H1 (cell line): ENCODE measurements around the gene KRTAP10-2. TPM values are rescaled to one million over a fixed set of nuclear protein-coding genes. Genes with fewer than 3 reads are reported as not detected.

ENCODE experiments used
- CTCF ChIA-PET: fragments of 300-600 bp; sonication (Branson Sonifier 250); formaldehyde crosslinking; loops from one replicate; lab custom pipeline; 2021; ENCODE audit not compliant: partially characterized antibody; lab: Charles Lee
- POLR2A ChIA-PET: fragments of 300-600 bp; sonication (Branson Sonifier 250); formaldehyde crosslinking; loops from one replicate; lab custom pipeline; 2021; ENCODE audit warnings: inconsistent platforms; ENCODE audit not compliant: partially characterized antibody; lab: Charles Lee
- DNase-seq, 2 experiments: peaks; one replicate each; pipeline versions ENCODE4 v3.0.0 to v3.0.0-alpha.2; 2010 to 2022; ENCODE audit warnings: low spot score in 2 of 2, low read depth in 1 of 2, mixed read lengths in 1 of 2
- FAIRE-seq: peaks from 2 replicates; lab custom pipeline; 2011; peaks lifted over from hg19 to GRCh38; lab: Jason Lieb, UNC
- H2AFZ ChIP-seq: 2 replicates; pipeline ENCODE4 v1.8.1; 2012; ENCODE audit warnings: low read length, inconsistent platforms
- H2AK5ac ChIP-seq: 2 replicates; pipeline ENCODE4 v1.6.1; 2013; ENCODE audit warnings: low read depth, low read length
- H2BK120ac ChIP-seq: replicated peaks from 2 replicates; pipeline ENCODE3; 2013; ENCODE audit warnings: low read depth, low read length, inconsistent platforms
- H2BK12ac ChIP-seq: 2 replicates; pipeline ENCODE4 v1.6.1; 2013; ENCODE audit warnings: low read depth, low read length
- H2BK15ac ChIP-seq: 2 replicates; pipeline ENCODE4 v1.6.1; 2013; ENCODE audit warnings: low read length
- H2BK20ac ChIP-seq: 2 replicates; pipeline ENCODE4 v1.6.1; 2013; ENCODE audit warnings: low read length
- H2BK5ac ChIP-seq: 2 replicates; pipeline ENCODE4 v1.6.1; 2013; ENCODE audit warnings: low read depth, low read length
- H3K14ac ChIP-seq: 2 replicates; pipeline ENCODE4 v1.6.1; 2013; ENCODE audit warnings: inconsistent platforms; ENCODE audit not compliant: insufficient read length
- H3K18ac ChIP-seq: 2 replicates; pipeline ENCODE4 v1.6.1; 2013; ENCODE audit warnings: low read length; ENCODE audit errors: extremely low read depth
- H3K23ac ChIP-seq: 2 replicates; pipeline ENCODE4 v1.6.1; 2013; ENCODE audit warnings: inconsistent platforms; ENCODE audit not compliant: insufficient read length
- H3K23me2 ChIP-seq: 2 replicates; pipeline ENCODE4 v1.6.1; 2013; ENCODE audit warnings: low read depth, low read length
- H3K27ac ChIP-seq: 2 replicates; pipeline ENCODE4 v1.6.1; 2011; ENCODE audit warnings: low read depth, low read length, inconsistent platforms
- H3K27me3 ChIP-seq, 4 experiments: replicated peaks in 1 of 4; 1 replicate in 1 of 4; 2 replicates in 3 of 4; pipeline versions ENCODE4 v1.6.1 to v1.8.1; 2011 to 2013; ENCODE audit warnings: low read length in 3 of 4, mild to moderate bottlenecking in 3 of 4, inconsistent platforms in 2 of 4, mixed read lengths in 2 of 4, moderate library complexity in 1 of 4; ENCODE audit not compliant: control insufficient read depth in 3 of 4, insufficient read depth in 3 of 4; ENCODE audit errors: extremely low read depth in 1 of 4
- H3K36me3 ChIP-seq, 4 experiments: 2 replicates each; pipeline versions ENCODE4 v1.6.1 to v1.8.1; 2011 to 2013; ENCODE audit warnings: mild to moderate bottlenecking in 4 of 4, low read length in 3 of 4, moderate library complexity in 2 of 4, control low read depth in 1 of 4, inconsistent platforms in 1 of 4; ENCODE audit not compliant: insufficient read depth in 4 of 4, control insufficient read depth in 2 of 4
- H3K4ac ChIP-seq: replicated peaks from 2 replicates; pipeline ENCODE3; 2013; ENCODE audit warnings: low read length, low read depth, mixed read lengths, inconsistent platforms; ENCODE audit not compliant: insufficient read length
- H3K4me1 ChIP-seq, 4 experiments: replicated peaks in 1 of 4; 1 replicate in 1 of 4; 2 replicates in 3 of 4; pipeline versions ENCODE4 v1.6.1 to v1.8.1; 2011 to 2013; ENCODE audit warnings: low read length in 3 of 4, inconsistent platforms in 2 of 4, mixed read lengths in 1 of 4; ENCODE audit not compliant: insufficient read depth in 4 of 4, control insufficient read depth in 3 of 4
- H3K4me2 ChIP-seq, 2 experiments: 2 replicates each; pipeline versions ENCODE4 v1.6.1 to v1.8.1; 2011 to 2013; ENCODE audit warnings: low read depth in 2 of 2, low read length in 2 of 2, control low read depth in 1 of 2, inconsistent platforms in 1 of 2, mild to moderate bottlenecking in 1 of 2; ENCODE audit not compliant: insufficient read depth in 1 of 2
- H3K4me3 ChIP-seq, 4 experiments: fragments of 200-600, 300-600 bp in 1 of 4; sonication (generic), shearing (Covaris generic), sonication (Bioruptor Twin) in 1 of 4; 2 replicates each; pipeline versions ENCODE4 v1.5.1 to v1.8.1; 2011 to 2016; ENCODE audit warnings: low read length in 4 of 4, low read depth in 3 of 4, control low read depth in 2 of 4, inconsistent platforms in 2 of 4, mild to moderate bottlenecking in 2 of 4, mixed read lengths in 1 of 4, moderate library complexity in 1 of 4; ENCODE audit not compliant: insufficient read depth in 2 of 4; ENCODE audit errors: extremely low read depth in 1 of 4
- H3K56ac ChIP-seq: replicated peaks from 2 replicates; pipeline ENCODE3; 2013; ENCODE audit warnings: low read depth, mild to moderate bottlenecking, mixed read lengths, low read length, inconsistent platforms; ENCODE audit not compliant: insufficient read length
- H3K79me1 ChIP-seq: 2 replicates; pipeline ENCODE4 v1.6.1; 2013; ENCODE audit warnings: low read depth, low read length, control low read depth
- H3K79me2 ChIP-seq, 2 experiments: 2 replicates each; pipeline versions ENCODE4 v1.6.1 to v1.8.1; 2012 to 2013; ENCODE audit warnings: low read length in 2 of 2, mild to moderate bottlenecking in 2 of 2, inconsistent platforms in 1 of 2; ENCODE audit not compliant: insufficient read depth in 2 of 2, control insufficient read depth in 1 of 2
- H3K9ac ChIP-seq, 4 experiments: replicated peaks in 1 of 4; 1 replicate in 1 of 4; 2 replicates in 3 of 4; pipeline versions ENCODE4 v1.6.1 to v1.8.1; 2011 to 2013; ENCODE audit warnings: low read depth in 3 of 4, low read length in 3 of 4, control low read depth in 2 of 4, mild to moderate bottlenecking in 2 of 4, moderate library complexity in 2 of 4, inconsistent platforms in 1 of 4; ENCODE audit errors: extremely low read depth in 1 of 4
- H3K9me3 ChIP-seq, 2 experiments: 2 replicates each; pipeline versions ENCODE4 v1.6.1 to v1.8.1; 2012 to 2013; ENCODE audit warnings: mild to moderate bottlenecking in 2 of 2, moderate library complexity in 2 of 2, control low read depth in 1 of 2, inconsistent platforms in 1 of 2, low read depth in 1 of 2, low read length in 1 of 2, mixed read lengths in 1 of 2; ENCODE audit not compliant: insufficient read depth in 2 of 2
- H4K20me1 ChIP-seq, 2 experiments: replicated peaks in 1 of 2; 2 replicates each; pipeline versions ENCODE3 to v1.8.1; 2011 to 2013; ENCODE audit warnings: inconsistent platforms in 2 of 2, low read length in 2 of 2, mild to moderate bottlenecking in 1 of 2; ENCODE audit not compliant: insufficient read depth in 2 of 2, control insufficient read depth in 1 of 2
- H4K5ac ChIP-seq: 2 replicates; pipeline ENCODE4 v1.6.1; 2013; ENCODE audit warnings: low read length, low read depth, mixed read lengths, inconsistent platforms; ENCODE audit not compliant: insufficient read length
- H4K8ac ChIP-seq: 2 replicates; pipeline ENCODE4 v1.8.0; 2013; ENCODE audit warnings: mild to moderate bottlenecking, moderate library complexity, low read length, inconsistent platforms; ENCODE audit not compliant: insufficient read depth; ENCODE audit errors: extremely low read depth
- H4K91ac ChIP-seq: replicated peaks from 2 replicates; pipeline ENCODE3; 2013; ENCODE audit warnings: low read length, mixed read lengths, inconsistent platforms; ENCODE audit not compliant: insufficient read length
- BCL11A ChIP-seq, 2 experiments: IDR thresholded peaks; one replicate each; pipeline ENCODE4 v1.6.1; 2011; ENCODE audit warnings: low read depth in 2 of 2, low read length in 2 of 2, mild to moderate bottlenecking in 2 of 2
- CBX5 ChIP-seq: fragments of 300-800, 300-1000 bp; sonication (generic); IDR thresholded peaks from 2 replicates; pipeline ENCODE4 v1.7.1; 2016; ENCODE audit warnings: antibody characterized with exemption, low read length, low read depth
- CREB1 ChIP-seq: IDR thresholded peaks from 2 replicates; pipeline ENCODE4 v1.6.1; 2012; ENCODE audit warnings: inconsistent platforms
- EP300 ChIP-seq, 2 experiments: IDR thresholded peaks; 1 replicate in 1 of 2; 2 replicates in 1 of 2; pipeline ENCODE4 v1.6.1; 2011 to 2012; ENCODE audit warnings: low read depth in 2 of 2, low read length in 2 of 2, mild to moderate bottlenecking in 2 of 2, borderline replicate concordance in 1 of 2, inconsistent platforms in 1 of 2, moderate library complexity in 1 of 2
- FOSL1 ChIP-seq: IDR thresholded peaks from 2 replicates; pipeline ENCODE4 v1.6.1; 2011; ENCODE audit warnings: mild to moderate bottlenecking, low read depth, low read length, moderate library complexity; ENCODE audit not compliant: insufficient read depth
- GABPA ChIP-seq: IDR thresholded peaks from 2 replicates; pipeline ENCODE4 v1.6.1; 2011; ENCODE audit warnings: mild to moderate bottlenecking, low read length, moderate library complexity, borderline replicate concordance; ENCODE audit not compliant: insufficient read depth
- KDM4A ChIP-seq: IDR thresholded peaks from one replicate; pipeline ENCODE4 v1.7.1; 2012; ENCODE audit warnings: low read depth, mild to moderate bottlenecking, moderate library complexity, low read length, inconsistent platforms; ENCODE audit not compliant: severe bottlenecking
- MAFK ChIP-seq: IDR thresholded peaks from 2 replicates; pipeline ENCODE4 v1.6.1; 2012; ENCODE audit warnings: low read depth, mild to moderate bottlenecking, improper control_type of control experiment, low read length
- SIN3A ChIP-seq, 2 experiments: IDR thresholded peaks in 1 of 2; conservative IDR thresholded peaks in 1 of 2; 2 replicates each; pipeline ENCODE4 v1.6.1; 2011 to 2012; ENCODE audit warnings: low read length in 2 of 2, improper control_type of control experiment in 1 of 2, low read depth in 1 of 2, mild to moderate bottlenecking in 1 of 2
- WGBS, 2 experiments: shearing (Covaris generic) in 1 of 2; methylation state at CpG; one replicate each; pipeline versions ENCODE4 v1.1.6 to v1.1.7; 2013 to 2015; ENCODE audit warnings: low lambda C conversion rate in 2 of 2, mixed read lengths in 2 of 2, inconsistent platforms in 1 of 2, low coverage in 1 of 2, missing lambda C conversion rate in 1 of 2; ENCODE audit not compliant: insufficient replicate concordance in 2 of 2, insufficient coverage in 1 of 2, insufficient read length in 1 of 2; ENCODE audit errors: extremely low coverage in 1 of 2, missing lambda C conversion rate in 1 of 2; 5-methylcytosine and 5-hydroxymethylcytosine counted together
- polyA plus RNA-seq, 7 experiments: library from polyadenylated mRNA; depleted of rRNA in 3 of 7; stranded (reverse) in 5 of 7; unstranded in 2 of 7; fragments of >200 nt in 5 of 7; fragments of 200-250 nt in 2 of 7; gene quantifications; 1 replicate in 5 of 7; 2 replicates in 1 of 7; 4 replicates in 1 of 7; pipeline versions ENCODE4 v1.2.1 to v1.2.3, GENCODE V29; 2011 to 2013; ENCODE audit warnings: missing spikeins in 2 of 7, mixed read lengths in 2 of 7
- total RNA-seq: library from RNA; stranded (reverse); fragmentation: NEBNext Ultra II Directional; extraction: Animal tissue kit (Norgen Biotek cat#: 25700); gene quantifications from 2 replicates; pipeline ENCODE4 v1.2.1, GENCODE V29; 2021
- TF ChIP-seq, protein P1 (sequence below): IDR thresholded peaks from 2 replicates; pipeline ENCODE4 v1.6.1; 2012; ENCODE audit warnings: inconsistent platforms

Gene KRTAP10-2
- total and polyA plus RNA-seq, 2 of the 8 experiments (the other 6 are each of a cell fraction or from before 2014, with no cell fraction given): 0.11 TPM; not detected in 1

DNA sequence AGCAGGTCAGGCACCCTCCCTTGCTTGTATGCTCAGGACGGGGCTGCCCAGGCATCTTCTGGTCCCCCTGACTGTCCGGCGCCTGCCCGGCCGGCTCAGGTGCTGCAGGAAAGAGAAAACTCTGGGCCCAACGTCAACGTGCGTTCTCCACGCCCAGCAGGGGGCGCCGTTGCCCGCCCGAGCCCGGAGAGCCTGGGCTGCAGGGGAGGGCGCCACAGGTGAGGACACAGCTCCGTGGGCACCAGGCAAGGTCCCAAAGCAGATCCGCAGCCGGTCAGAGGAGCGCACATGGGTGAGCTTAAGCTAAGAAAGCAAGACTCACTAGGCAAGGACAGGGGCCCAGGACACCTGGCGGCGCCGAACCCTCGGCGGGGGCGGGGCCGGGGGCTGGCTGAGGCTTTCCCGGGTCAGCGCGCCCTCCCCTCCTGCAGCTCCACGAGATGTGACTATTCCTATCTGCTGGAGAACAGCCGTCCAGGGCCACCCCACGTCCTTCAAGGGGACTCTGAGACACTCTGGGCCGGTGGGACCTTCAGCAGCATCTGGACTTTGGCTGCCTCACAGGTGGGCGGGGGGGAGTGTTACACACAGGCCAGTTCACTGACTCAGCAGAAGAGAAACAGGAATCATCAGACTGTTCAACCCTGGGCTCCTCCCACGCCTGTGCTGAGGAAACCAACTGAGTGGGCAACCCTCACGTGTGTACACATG is 40.6 kb downstream of the KRTAP10-2 start:
- CTCF ChIA-PET: interaction anchor here (0.8 to 4.0 kb wide), 35 partner anchors 9 to 286 kb away, joined by 3 to 21 read pairs (median 5); partner anchors contain the start of gene TSPEAR
- POLR2A ChIA-PET: interaction anchor here (0.8 to 1.9 kb wide), 3 partner anchors 10 to 196 kb away, joined by 3 to 7 read pairs (median 5); no protein-coding TSS in a partner anchor
- peak; percentile 43 to 91 for DNase-seq
- peak; percentile 78 for TF ChIP-seq CREB1
- TF ChIP-seq BCL11A (IDR thresholded peaks at IDR 0.05; ENCODE audit: low read depth in 2 of 2, low read length in 2 of 2): no peak
- TF ChIP-seq GABPA: peak; percentile 69; the same call in 1 of the 2 replicates
- no peak for TF ChIP-seq EP300 (IDR thresholded peaks at IDR 0.05; ENCODE audit: borderline replicate concordance in 1 of 2, low read depth in 2 of 2, low read length in 2 of 2)
- TF ChIP-seq SIN3A (conservative IDR thresholded peaks at IDR 0.05 in 1 of 2, IDR thresholded peaks at IDR 0.05 in 1 of 2; ENCODE audit: low read depth in 1 of 2, low read length in 2 of 2): no peak
- TF ChIP-seq CBX5: no peak
- TF ChIP-seq, protein P1, sequence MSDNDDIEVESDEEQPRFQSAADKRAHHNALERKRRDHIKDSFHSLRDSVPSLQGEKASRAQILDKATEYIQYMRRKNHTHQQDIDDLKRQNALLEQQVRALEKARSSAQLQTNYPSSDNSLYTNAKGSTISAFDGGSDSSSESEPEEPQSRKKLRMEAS: peak; percentile 66
- TF ChIP-seq KDM4A: peak; percentile 28
- no peak for TF ChIP-seq FOSL1
- TF ChIP-seq MAFK: no peak

More for the DNA sequence above, 40.6 kb downstream of the KRTAP10-2 start:
- Histone ChIP-seq H2BK5ac (no peak overlapping the region; the same call in 1 of the 2 replicates), H2AK5ac (no peak overlapping the region; the same call in 1 of the 2 replicates), H2BK12ac (no peak overlapping the region), H3K79me2 (no peaks in the 10 kb centered on the region), H3K4me1 (no peaks in the 10 kb centered on the region; a peak in 3 of 7 replicates), H3K23me2 (0 out of 2 replicates have a peak, but pooled peaks cover 2% of the 10 kb centered on the region), H4K8ac (peak overlapping the region; percentile 74; the same call in 1 of the 2 replicates), H3K18ac (no peak overlapping the region; the same call in 1 of the 2 replicates), H3K36me3 (peaks cover 0 to 8% (median 8%) of the 10 kb centered on the region in 4 experiments; a peak in 4 of 8 replicates), H2BK120ac (no peak overlapping the region), H3K4me2 (peak overlapping the region in 1 of 2 experiments; percentile 59; a peak in 3 of 4 replicates), H3K27ac (no peak overlapping the region), H4K5ac (peak overlapping the region; percentile 64), H2AFZ (no peak overlapping the region; the same call in 1 of the 2 replicates), H2BK15ac (no peak overlapping the region), H3K56ac (no peak overlapping the region), H4K20me1 (peaks cover 3 to 6% of the 10 kb centered on the region in 2 experiments), H2BK20ac (no peak overlapping the region), H3K14ac (no peak overlapping the region), H3K9ac (no peak overlapping the region), H3K23ac (no peak overlapping the region), H3K4me3 (peak overlapping the region in 1 of 4 experiments; percentile 35; a peak in 1 of 8 replicates), H3K4ac (no peak overlapping the region), H3K9me3 (no peaks in the 10 kb centered on the region), H3K79me1 (no peaks in the 10 kb centered on the region), H3K27me3 (no peaks in the 10 kb centered on the region), H4K91ac (peak overlapping the region; percentile 5)
- 58% methylated on average over 27 of the region's 36 CpGs; no CpG with 5 or more reads in 1 of the 2 experiments for WGBS, 2 experiments
- FAIRE-seq: no peak
